ENCODE results near the gene CNTNAP1. TPM values are rescaled to one million over a fixed set of nuclear protein-coding genes. Genes with fewer than 3 reads are reported as not detected.
"Not testable (repeated sequence)": the region's sequence is repeated elsewhere in the genome, so short reads cannot be mapped to it uniquely, and the experiment has no call there.

Gene CNTNAP1
- total RNA-seq, 1 experiment from 2014 or later = 9.9 TPM

- peak; percentile 52 for DNase-seq (ENCODE audit: low read depth)
These were observed 38.8 kb downstream of the CNTNAP1 start for GRCh38 chr17:42720996-42721583.

- no peak for DNase-seq (ENCODE audit: low read depth)
These were observed 41.3 kb downstream of the CNTNAP1 start for GRCh38 chr17:42723636-42724035.

- no peak for DNase-seq (ENCODE audit: low read depth)
These were observed 42.8 kb downstream of the CNTNAP1 start for GRCh38 chr17:42725143-42725542.

GRCh38 chr17:42740699-42741098, 58.4 kb downstream of the CNTNAP1 start:
- DNase-seq (ENCODE audit: low read depth) = no peak

- DNase-seq (ENCODE audit: low read depth) = not testable (repeated sequence)
These were observed 60.6 kb downstream of the CNTNAP1 start for GRCh38 chr17:42742916-42743315.

- DNase-seq (ENCODE audit: low read depth) = no peak
These were observed 61.4 kb downstream of the CNTNAP1 start for GRCh38 chr17:42743595-42744282.

GRCh38 chr17:42744283-42744805, 62.0 kb downstream of the CNTNAP1 start:
- DNase-seq (ENCODE audit: low read depth) = peak; percentile 69

GRCh38 chr17:42744806-42745617, 62.7 kb downstream of the CNTNAP1 start, which contains the start of gene EZH1:
Gene EZH1, minus strand, starts transcription at chr17:42745040. Its CDS starts 16,099 bp downstream, at chr17:42728941.
- peak; percentile 89 for DNase-seq (ENCODE audit: low read depth)

- DNase-seq (ENCODE audit: low read depth) = no peak
These were observed 66.0 kb downstream of the CNTNAP1 start for GRCh38 chr17:42748202-42748907.

GRCh38 chr17:42748908-42749798, 66.8 kb downstream of the CNTNAP1 start:
- no peak for DNase-seq (ENCODE audit: low read depth)

Small RNA genes within 50 kb of the gene (small RNA-seq; reads per million reads assigned to genes)
- gene MIR6780A = not detected

Other genes starting within 250 kb of the CNTNAP1 start
- 11.8 and 14.8 TPM in 2 replicates for gene ATP6V0A1, start 223.7 kb upstream of the CNTNAP1 start, total RNA-seq (2014; rRNA removed; shearing (Covaris generic))
- gene NAGLU, start 146.3 kb upstream of the CNTNAP1 start, total RNA-seq (2014; rRNA removed; shearing (Covaris generic)) = 22.7 and 30.6 TPM in 2 replicates
- gene HSD17B1, start 129.6 kb upstream of the CNTNAP1 start, total RNA-seq (2014; rRNA removed; shearing (Covaris generic)) = 0.40 and 0.59 TPM in 2 replicates
- 51.7 and 56.2 TPM in 2 replicates for gene COASY, start 120.4 kb upstream of the CNTNAP1 start, total RNA-seq (2014; rRNA removed; shearing (Covaris generic))
- gene MLX, start 115.4 kb upstream of the CNTNAP1 start, total RNA-seq (2014; rRNA removed; shearing (Covaris generic)) = 29.3 and 37.8 TPM in 2 replicates
- gene PSMC3IP, start 104.8 kb upstream of the CNTNAP1 start, total RNA-seq (2014; rRNA removed; shearing (Covaris generic)) = 47.8 and 50.2 TPM in 2 replicates
- gene RETREG3, start 73.2 kb upstream of the CNTNAP1 start, total RNA-seq (2014; rRNA removed; shearing (Covaris generic)) = 30.9 and 34.0 TPM in 2 replicates
- 114 and 165 TPM in 2 replicates for gene TUBG1, start 72.8 kb upstream of the CNTNAP1 start, total RNA-seq (2014; rRNA removed; shearing (Covaris generic))
- gene TUBG2, start 23.2 kb upstream of the CNTNAP1 start, total RNA-seq (2014; rRNA removed; shearing (Covaris generic)) = 6.8 and 9.3 TPM in 2 replicates
- 14.7 and 15.7 TPM in 2 replicates for gene PLEKHH3, start 5.5 kb upstream of the CNTNAP1 start, total RNA-seq (2014; rRNA removed; shearing (Covaris generic))
- 2.1 and 2.5 TPM in 2 replicates for gene CCR10, start 688 bp upstream of the CNTNAP1 start, total RNA-seq (2014; rRNA removed; shearing (Covaris generic))
- 6.1 and 6.3 TPM in 2 replicates for gene EZH1, start 62.5 kb downstream of the CNTNAP1 start, total RNA-seq (2014; rRNA removed; shearing (Covaris generic))
- 0.40 and 1.4 TPM in 2 replicates for gene RAMP2, start 78.7 kb downstream of the CNTNAP1 start, total RNA-seq (2014; rRNA removed; shearing (Covaris generic))
- gene VPS25, start 90.9 kb downstream of the CNTNAP1 start, total RNA-seq (2014; rRNA removed; shearing (Covaris generic)) = 110 and 122 TPM in 2 replicates
- 5.7 and 8.9 TPM in 2 replicates for gene WNK4, start 98.1 kb downstream of the CNTNAP1 start, total RNA-seq (2014; rRNA removed; shearing (Covaris generic))
- gene COA3, start 116.2 kb downstream of the CNTNAP1 start, total RNA-seq (2014; rRNA removed; shearing (Covaris generic)) = 65.2 and 97.2 TPM in 2 replicates
- 0.13 and 0.27 TPM in 2 replicates for gene CNTD1, start 116.3 kb downstream of the CNTNAP1 start, total RNA-seq (2014; rRNA removed; shearing (Covaris generic))
- gene BECN1, start 141.8 kb downstream of the CNTNAP1 start, total RNA-seq (2014; rRNA removed; shearing (Covaris generic)) = 159 and 182 TPM in 2 replicates
- 146 and 205 TPM in 2 replicates for gene PSME3, start 150.9 kb downstream of the CNTNAP1 start, total RNA-seq (2014; rRNA removed; shearing (Covaris generic))
- gene AOC2, start 162.0 kb downstream of the CNTNAP1 start, total RNA-seq (2014; rRNA removed; shearing (Covaris generic)) = 0.95 and 1.4 TPM in 2 replicates
- gene AOC3, start 168.7 kb downstream of the CNTNAP1 start, total RNA-seq (2014; rRNA removed; shearing (Covaris generic)) = 0.11 TPM in 1 of 2 replicates, not detected in the other
- gene G6PC1, start 218.3 kb downstream of the CNTNAP1 start, total RNA-seq (2014; rRNA removed; shearing (Covaris generic)) = not detected in 2 replicates